ENCODE results near the gene RGL2.

The RGL2 gene

GRCh38 chr6:33335916-33336315, 37.2 kb upstream of the RGL2 start:
- H3K4me3 ChIP-seq (ENCODE audit: low read depth, low read length): no peak overlapping the region
- TF ChIP-seq, protein P1, sequence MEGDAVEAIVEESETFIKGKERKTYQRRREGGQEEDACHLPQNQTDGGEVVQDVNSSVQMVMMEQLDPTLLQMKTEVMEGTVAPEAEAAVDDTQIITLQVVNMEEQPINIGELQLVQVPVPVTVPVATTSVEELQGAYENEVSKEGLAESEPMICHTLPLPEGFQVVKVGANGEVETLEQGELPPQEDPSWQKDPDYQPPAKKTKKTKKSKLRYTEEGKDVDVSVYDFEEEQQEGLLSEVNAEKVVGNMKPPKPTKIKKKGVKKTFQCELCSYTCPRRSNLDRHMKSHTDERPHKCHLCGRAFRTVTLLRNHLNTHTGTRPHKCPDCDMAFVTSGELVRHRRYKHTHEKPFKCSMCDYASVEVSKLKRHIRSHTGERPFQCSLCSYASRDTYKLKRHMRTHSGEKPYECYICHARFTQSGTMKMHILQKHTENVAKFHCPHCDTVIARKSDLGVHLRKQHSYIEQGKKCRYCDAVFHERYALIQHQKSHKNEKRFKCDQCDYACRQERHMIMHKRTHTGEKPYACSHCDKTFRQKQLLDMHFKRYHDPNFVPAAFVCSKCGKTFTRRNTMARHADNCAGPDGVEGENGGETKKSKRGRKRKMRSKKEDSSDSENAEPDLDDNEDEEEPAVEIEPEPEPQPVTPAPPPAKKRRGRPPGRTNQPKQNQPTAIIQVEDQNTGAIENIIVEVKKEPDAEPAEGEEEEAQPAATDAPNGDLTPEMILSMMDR (IDR thresholded peaks at IDR 0.05; ENCODE audit: borderline replicate concordance, insufficient read depth, low read depth, low read length): no peak

DNA sequence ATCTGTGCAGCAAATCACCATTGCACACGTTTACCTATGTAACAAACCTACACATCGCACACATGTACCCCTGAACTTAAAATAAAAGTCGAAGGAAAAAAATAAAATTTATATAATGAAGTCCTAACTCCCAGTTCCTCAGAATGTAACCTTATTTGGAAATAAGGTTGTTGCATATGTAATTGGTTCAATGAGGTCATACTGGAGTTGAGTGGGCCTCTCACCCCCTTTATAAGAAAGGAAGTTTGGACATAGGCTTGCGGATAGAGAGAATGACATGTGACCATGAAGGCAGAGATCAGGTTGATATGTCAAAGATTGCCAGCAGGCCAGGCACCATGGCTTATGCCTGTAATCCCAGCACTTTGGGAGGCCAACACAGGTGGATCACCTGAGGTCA, 34.9 kb upstream of the RGL2 start:
- TF ChIP-seq, protein P1 (IDR thresholded peaks at IDR 0.05; ENCODE audit: borderline replicate concordance, insufficient read depth, low read depth, low read length): no peak
- no peak overlapping the region for H3K4me3 ChIP-seq (ENCODE audit: low read depth, low read length)

- H3K4me3 ChIP-seq (ENCODE audit: low read depth, low read length): no peak overlapping the region
- TF ChIP-seq, protein P1 (IDR thresholded peaks at IDR 0.05; ENCODE audit: borderline replicate concordance, insufficient read depth, low read depth, low read length): no peak
Measured at GRCh38 chr6:33330736-33331135, 32.0 kb upstream of the RGL2 start.

- H3K4me3 ChIP-seq (ENCODE audit: low read depth, low read length): no peak overlapping the region
- TF ChIP-seq, protein P1 (IDR thresholded peaks at IDR 0.05; ENCODE audit: borderline replicate concordance, insufficient read depth, low read depth, low read length): no peak
Measured at GRCh38 chr6:33329058-33329457, 30.3 kb upstream of the RGL2 start.

DNA sequence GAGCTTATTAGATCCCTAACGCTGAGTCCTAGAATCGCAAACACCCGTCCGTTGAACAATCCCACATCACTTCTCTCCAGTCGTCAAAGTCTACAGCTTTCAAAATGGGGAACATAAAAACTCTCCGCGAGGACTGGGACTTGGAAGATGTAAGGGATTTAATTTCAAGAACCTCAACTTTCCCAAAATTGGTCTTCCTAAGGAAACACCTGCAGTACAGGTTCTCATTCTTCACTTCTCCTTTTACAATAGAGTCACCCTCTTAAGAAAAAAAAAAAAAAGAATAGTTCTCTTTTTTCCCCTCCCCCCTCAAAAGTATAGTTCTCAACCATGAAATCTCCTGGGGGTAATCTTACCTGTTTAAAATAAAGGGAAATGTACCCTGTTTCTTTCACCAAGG, 25.4 kb upstream of the RGL2 start:
- TF ChIP-seq, protein P1 (IDR thresholded peaks at IDR 0.05; ENCODE audit: borderline replicate concordance, insufficient read depth, low read depth, low read length): no peak
- H3K4me3 ChIP-seq (ENCODE audit: low read depth, low read length): peak overlapping the region; percentile 53

GRCh38 chr6:33323623-33323948, 24.8 kb upstream of the RGL2 start:
- TF ChIP-seq, protein P1 (IDR thresholded peaks at IDR 0.05; ENCODE audit: borderline replicate concordance, insufficient read depth, low read depth, low read length): no peak
- peak overlapping the region; percentile 53 for H3K4me3 ChIP-seq (ENCODE audit: low read depth, low read length)

GRCh38 chr6:33321227-33321626, 22.5 kb upstream of the RGL2 start:
- TF ChIP-seq, protein P1 (IDR thresholded peaks at IDR 0.05; ENCODE audit: borderline replicate concordance, insufficient read depth, low read depth, low read length): no peak
- H3K4me3 ChIP-seq (ENCODE audit: low read depth, low read length): peak overlapping the region; percentile 49

Measured in GM12875 (cell line).